ENCODE measurements around the gene TTBK2.
"Not testable (repeated sequence)": the region's sequence is repeated elsewhere in the genome, so short reads cannot be mapped to it uniquely, and the experiment has no call there.

Gene TTBK2

DNA sequence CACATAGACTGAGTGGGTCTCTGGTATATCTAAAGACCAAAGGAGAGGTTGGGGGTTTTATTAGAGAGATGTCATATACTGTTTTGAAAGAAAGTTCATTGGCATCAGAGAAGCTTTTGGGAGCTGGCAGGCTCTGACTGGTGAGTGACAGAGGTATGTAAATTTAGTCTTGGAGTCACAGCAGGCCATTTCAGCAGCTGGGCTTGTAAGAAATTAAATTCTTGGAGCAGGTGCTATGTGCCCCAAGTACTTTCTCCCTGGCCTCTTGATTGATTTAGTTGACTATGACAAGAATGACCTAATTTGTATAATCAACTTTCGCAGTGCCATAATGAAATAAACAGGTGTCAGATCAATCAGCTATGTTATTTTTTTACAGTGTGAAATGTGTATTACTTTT, 135.9 kb downstream of the TTBK2 start:
- DNase-seq (ENCODE audit: low spot score): no peak
- TF ChIP-seq, protein P1, sequence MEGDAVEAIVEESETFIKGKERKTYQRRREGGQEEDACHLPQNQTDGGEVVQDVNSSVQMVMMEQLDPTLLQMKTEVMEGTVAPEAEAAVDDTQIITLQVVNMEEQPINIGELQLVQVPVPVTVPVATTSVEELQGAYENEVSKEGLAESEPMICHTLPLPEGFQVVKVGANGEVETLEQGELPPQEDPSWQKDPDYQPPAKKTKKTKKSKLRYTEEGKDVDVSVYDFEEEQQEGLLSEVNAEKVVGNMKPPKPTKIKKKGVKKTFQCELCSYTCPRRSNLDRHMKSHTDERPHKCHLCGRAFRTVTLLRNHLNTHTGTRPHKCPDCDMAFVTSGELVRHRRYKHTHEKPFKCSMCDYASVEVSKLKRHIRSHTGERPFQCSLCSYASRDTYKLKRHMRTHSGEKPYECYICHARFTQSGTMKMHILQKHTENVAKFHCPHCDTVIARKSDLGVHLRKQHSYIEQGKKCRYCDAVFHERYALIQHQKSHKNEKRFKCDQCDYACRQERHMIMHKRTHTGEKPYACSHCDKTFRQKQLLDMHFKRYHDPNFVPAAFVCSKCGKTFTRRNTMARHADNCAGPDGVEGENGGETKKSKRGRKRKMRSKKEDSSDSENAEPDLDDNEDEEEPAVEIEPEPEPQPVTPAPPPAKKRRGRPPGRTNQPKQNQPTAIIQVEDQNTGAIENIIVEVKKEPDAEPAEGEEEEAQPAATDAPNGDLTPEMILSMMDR (IDR thresholded peaks at IDR 0.05; ENCODE audit: extremely low read depth, missing control alignments): no peak

DNA sequence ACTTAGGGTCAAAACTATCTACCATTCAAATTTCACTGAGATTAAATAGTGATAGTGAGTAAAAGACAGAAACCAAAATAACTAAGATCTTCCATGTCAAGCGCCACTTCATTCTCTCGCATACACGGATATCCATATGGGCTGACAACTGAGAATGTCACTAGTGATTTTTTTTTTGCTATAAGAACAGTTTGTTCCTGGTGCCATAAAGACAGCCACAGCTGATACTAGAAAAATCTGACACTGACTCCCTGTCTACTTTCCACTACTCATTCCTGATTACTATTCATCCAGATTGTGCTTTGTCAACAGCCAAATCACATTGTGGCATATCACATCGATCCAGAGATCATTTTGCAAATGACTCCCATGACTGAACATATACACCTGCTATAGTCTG, 137.9 kb downstream of the TTBK2 start:
- DNase-seq (ENCODE audit: low spot score): no peak
- TF ChIP-seq, protein P1 (IDR thresholded peaks at IDR 0.05; ENCODE audit: extremely low read depth, missing control alignments): no peak

DNA sequence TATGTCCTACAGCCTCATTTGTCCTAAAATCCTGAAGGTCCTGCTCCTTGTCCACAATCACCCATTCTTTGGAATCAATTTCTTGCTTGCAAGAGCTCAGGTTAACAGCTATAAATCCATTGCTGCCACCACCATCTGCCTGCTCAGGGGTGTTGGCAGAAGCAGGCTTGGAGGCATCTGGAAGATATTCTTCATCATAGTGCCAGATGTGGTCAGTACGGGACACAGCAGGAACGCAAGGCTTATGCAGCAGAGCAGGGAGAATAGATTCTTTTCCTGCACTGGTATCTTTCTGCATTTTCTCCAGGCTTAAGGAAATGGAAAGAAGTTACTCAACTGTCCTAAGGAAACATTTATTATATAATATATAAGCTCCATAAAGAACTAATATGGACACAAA, 145.2 kb downstream of the TTBK2 start:
- no peak for DNase-seq (ENCODE audit: low spot score)
- TF ChIP-seq, protein P1 (IDR thresholded peaks at IDR 0.05; ENCODE audit: extremely low read depth, missing control alignments): no peak

DNA sequence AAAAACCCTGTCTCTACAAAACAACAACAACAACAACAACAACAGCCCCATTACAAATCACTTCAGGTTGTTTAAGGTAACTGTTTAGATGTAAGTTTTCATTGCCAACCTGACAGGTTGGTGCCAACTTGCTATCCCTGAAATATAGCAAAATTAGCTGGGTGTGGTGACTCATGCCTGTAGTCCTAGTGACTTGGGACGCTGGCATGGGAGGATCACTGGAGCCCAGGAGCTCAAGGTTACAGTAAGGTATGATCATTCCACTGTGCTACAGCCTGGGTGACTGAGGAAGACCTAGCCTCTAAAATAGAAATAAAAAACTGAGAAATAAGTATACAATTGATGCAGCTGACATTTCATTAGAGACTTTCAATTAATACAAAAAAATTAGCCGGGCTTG, 147.7 kb downstream of the TTBK2 start:
- TF ChIP-seq, protein P1 (IDR thresholded peaks at IDR 0.05; ENCODE audit: extremely low read depth, missing control alignments): no peak

DNA sequence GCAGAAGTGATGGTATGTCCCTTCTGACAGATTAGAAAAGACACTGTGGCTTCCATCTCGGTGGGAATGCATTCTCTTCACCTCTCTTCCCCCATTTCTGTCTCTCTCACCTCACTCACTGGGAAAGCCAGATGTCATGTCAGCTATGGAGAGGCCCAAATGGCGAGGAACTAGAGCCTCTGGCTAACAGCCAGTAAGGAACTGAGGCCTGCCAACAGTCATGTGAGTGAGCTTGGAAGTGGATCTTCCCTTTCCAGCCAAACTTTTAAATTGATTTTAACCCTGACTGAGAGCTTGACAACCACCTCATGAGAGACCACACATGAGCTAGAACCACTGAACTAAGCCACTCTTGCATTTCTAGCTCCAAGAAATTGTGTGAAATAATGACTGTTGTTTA, 148.4 kb downstream of the TTBK2 start:
- TF ChIP-seq, protein P1 (IDR thresholded peaks at IDR 0.05; ENCODE audit: extremely low read depth, missing control alignments): no peak
- no peak for DNase-seq (ENCODE audit: low spot score)

More for the DNA sequence above, 147.7 kb downstream of the TTBK2 start:
- no peak for DNase-seq (ENCODE audit: low spot score)

DNA sequence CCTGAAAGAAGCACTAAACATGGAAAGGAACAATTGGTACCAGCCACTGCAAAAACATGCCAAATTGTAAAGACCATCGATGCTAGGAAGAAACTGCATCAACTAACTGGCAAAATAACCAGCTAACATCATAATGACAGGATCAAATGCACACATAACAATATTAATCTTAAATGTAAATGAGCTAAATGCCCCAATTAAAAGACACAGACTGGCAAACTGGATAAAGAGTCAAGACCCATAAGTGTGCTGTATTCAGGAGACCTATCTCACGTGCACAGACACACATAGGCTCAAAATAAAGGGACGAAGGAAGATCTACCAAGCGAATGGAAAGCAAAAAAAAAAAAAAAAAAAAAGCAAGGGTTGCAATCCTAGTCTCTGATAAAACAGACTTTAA, 154.5 kb downstream of the TTBK2 start:
- not testable (repeated sequence) for DNase-seq (ENCODE audit: low spot score)

DNA sequence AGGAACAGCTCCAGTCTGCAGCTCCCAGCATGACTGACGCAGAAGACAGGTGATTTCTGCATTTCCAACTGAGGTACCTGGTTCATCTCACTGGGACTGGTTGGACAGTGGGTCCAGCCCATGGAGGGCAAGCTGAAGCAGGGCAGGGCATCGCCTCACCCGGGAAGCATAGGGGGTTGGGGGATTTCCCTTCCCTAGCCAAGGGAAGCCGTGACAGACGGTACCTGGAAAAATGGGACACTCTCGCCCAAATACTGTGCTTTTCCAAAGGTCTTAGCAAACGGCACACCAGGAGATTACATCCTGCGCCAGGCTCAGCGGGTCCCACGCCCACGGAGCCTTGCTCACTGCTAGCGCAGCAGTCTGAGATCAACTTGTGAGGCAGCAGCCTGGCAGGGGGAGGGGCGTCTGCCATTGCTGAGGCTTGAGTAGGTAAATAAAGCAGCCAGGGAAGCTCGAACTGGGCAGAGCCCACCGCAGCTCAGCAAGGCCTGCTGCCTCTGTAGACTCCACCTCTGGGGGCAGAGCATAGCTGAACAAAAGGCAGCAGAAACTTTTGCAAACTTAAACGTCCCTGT, 156.3 kb downstream of the TTBK2 start:
- not testable (repeated sequence) for DNase-seq (ENCODE audit: low spot score)

DNA sequence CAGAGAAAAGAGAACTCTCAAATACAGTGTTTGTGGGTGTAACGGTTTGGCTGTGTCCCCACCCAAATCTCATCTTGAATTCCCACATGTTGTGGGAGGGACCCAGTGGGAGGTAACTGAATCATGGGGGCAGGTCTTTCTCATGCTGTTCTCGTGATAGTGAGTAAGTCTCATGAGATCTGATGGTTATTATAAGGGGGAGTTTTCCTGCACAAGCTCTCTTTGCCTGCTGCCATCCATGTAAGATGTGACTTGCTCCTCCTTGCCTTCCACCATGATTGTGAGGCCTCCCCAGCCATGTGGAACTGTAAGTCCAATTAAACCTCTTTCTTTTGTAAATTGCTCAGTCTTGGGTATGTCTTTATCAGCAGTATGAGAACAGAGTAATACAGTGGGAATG, 158.8 kb downstream of the TTBK2 start:
- not testable (repeated sequence) for DNase-seq (ENCODE audit: low spot score)

DNA sequence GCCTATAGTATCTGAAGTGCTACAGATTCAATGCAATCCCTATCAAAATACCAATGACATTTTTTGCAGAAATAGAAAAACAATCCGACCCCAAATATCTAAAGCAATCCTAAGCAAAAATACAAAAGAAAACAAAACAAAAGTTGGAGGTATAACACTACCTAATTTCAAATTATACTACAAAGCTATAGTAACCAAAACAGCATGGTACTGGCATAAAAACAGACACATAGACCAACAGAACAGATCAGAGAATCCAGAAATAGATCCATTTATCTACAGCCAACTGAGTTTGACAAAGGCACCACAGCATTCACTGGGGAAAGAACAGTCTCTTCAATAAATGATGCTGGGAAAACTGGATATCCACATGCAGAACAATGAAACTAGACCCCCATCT, 159.8 kb downstream of the TTBK2 start:
- TF ChIP-seq, protein P1 (IDR thresholded peaks at IDR 0.05; ENCODE audit: extremely low read depth, missing control alignments): no peak
- no peak for DNase-seq (ENCODE audit: low spot score)
